Measurements from ENCODE around the gene HCRTR1. TPM values are rescaled to one million over a fixed set of nuclear protein-coding genes. Genes with fewer than 3 reads are reported as not detected.

The HCRTR1 gene
- total RNA-seq, 6 experiments from 2014 or later = not detected

GRCh38 chr1:31643976-31644559 lies 26.6 kb downstream of the HCRTR1 start:
- no peak for DNase-seq
- H3K9me3 ChIP-seq = no peaks in the 10 kb centered on the region
- peak overlapping the region; percentile 93 to 94 (median 94) for H3K27ac ChIP-seq
- ATAC-seq = peak in 1 of 4 donors; percentile 27
- peaks cover 0 to 18% (median 0%) of the 10 kb centered on the region in 4 donors for H3K4me1 ChIP-seq
- H3K27me3 ChIP-seq = no peaks in the 10 kb centered on the region
- intact Hi-C loops (cut with DNase I) = no loop called here
- peak overlapping the region; percentile 83 to 92 (median 91) for H3K4me3 ChIP-seq
- H3K36me3 ChIP-seq = no peaks in the 10 kb centered on the region
- TF ChIP-seq POLR2A (IDR thresholded peaks at IDR 0.05) (no peak), CTCF (IDR thresholded peaks at IDR 0.05) (no peak)
- 3% methylated on average over 18 of the region's 18 CpGs for WGBS (ENCODE audit: insufficient coverage, low coverage, low lambda C conversion rate, missing lambda C conversion rate)

- intact Hi-C loops (cut with DNase I) = no loop called here
- H3K27me3 ChIP-seq = no peaks in the 10 kb centered on the region
- peak within 1 kb of the TSS; percentile 93 to 94 (median 94) for H3K27ac ChIP-seq
- under 1% methylated on average over 26 of the region's 56 CpGs for WGBS (ENCODE audit: insufficient coverage, low coverage, low lambda C conversion rate, missing lambda C conversion rate)
- DNase-seq (peak; percentile 99), ATAC-seq (peak; percentile 96 to 98 (median 98))
- peaks cover 0 to 18% (median 0%) of the 10 kb centered on the region in 4 donors for H3K4me1 ChIP-seq
- H3K9me3 ChIP-seq = no peaks in the 10 kb centered on the region
- H3K4me3 ChIP-seq = peak within 1 kb of the TSS; percentile 83 to 92 (median 91)
- TF ChIP-seq CTCF (IDR thresholded peaks at IDR 0.05) (no peak), POLR2A (IDR thresholded peaks at IDR 0.05) (peak; percentile 49)
- no peaks in the 10 kb centered on the region for H3K36me3 ChIP-seq
Observed at GRCh38 chr1:31644560-31645273, 27.2 kb downstream of the HCRTR1 start, which contains the start of gene PEF1. PEF1 (minus strand) TSS chr1:31644876; CDS start chr1:31644864, 12 bp downstream.

GRCh38 chr1:31645274-31645568 lies 27.7 kb downstream of the HCRTR1 start:
- no peaks in the 10 kb centered on the region for H3K9me3 ChIP-seq
- TF ChIP-seq CTCF (IDR thresholded peaks at IDR 0.05) (no peak), POLR2A (IDR thresholded peaks at IDR 0.05) (no peak)
- H3K4me1 ChIP-seq = peaks cover 0 to 18% (median 0%) of the 10 kb centered on the region in 4 donors
- peak overlapping the region; percentile 93 to 94 (median 94) for H3K27ac ChIP-seq
- ATAC-seq (no peak), DNase-seq (no peak)
- intact Hi-C loops (cut with DNase I) = no loop called here
- H3K36me3 ChIP-seq = no peaks in the 10 kb centered on the region
- H3K27me3 ChIP-seq = no peaks in the 10 kb centered on the region
- WGBS (ENCODE audit: insufficient coverage, low coverage, low lambda C conversion rate, missing lambda C conversion rate) = 0% methylated on average over 11 of the region's 11 CpGs
- peak overlapping the region; percentile 83 to 92 (median 91) for H3K4me3 ChIP-seq

- H3K36me3 ChIP-seq = no peaks in the 10 kb centered on the region
- H3K4me1 ChIP-seq = peaks cover 0 to 18% (median 0%) of the 10 kb centered on the region in 4 donors
- TF ChIP-seq POLR2A (IDR thresholded peaks at IDR 0.05) (no peak), CTCF (IDR thresholded peaks at IDR 0.05) (no peak)
- WGBS (ENCODE audit: insufficient coverage, low coverage, low lambda C conversion rate, missing lambda C conversion rate) = 98% methylated on average over 4 of the region's 4 CpGs
- H3K27ac ChIP-seq = no peak overlapping the region
- H3K4me3 ChIP-seq = no peak overlapping the region
- intact Hi-C loops (cut with DNase I) = no loop called here
- H3K9me3 ChIP-seq = no peaks in the 10 kb centered on the region
- no peaks in the 10 kb centered on the region for H3K27me3 ChIP-seq
- no peak for DNase-seq
- ATAC-seq = no peak
Observed at GRCh38 chr1:31646259-31646960, 28.9 kb downstream of the HCRTR1 start.

Data from right lobe of liver (tissue), 6 donors.